GM12892 (cell line): ENCODE results near the gene IL1RAPL1.

Source experiments
- POLR2A ChIP-seq: IDR thresholded peaks from 2 replicates; pipeline ENCODE4 v1.6.1; 2011; ENCODE audit warnings: low read depth, low read length, control low read depth
- POLR2AphosphoS5 ChIP-seq: IDR thresholded peaks from 2 replicates; pipeline ENCODE4 v1.6.1; 2011; ENCODE audit warnings: low read depth, low read length, control low read depth
- TAF1 ChIP-seq: IDR thresholded peaks from 2 replicates; pipeline ENCODE4 v1.6.1; 2011; ENCODE audit warnings: low read depth, mild to moderate bottlenecking, control low read depth, low read length, borderline replicate concordance

DNA sequence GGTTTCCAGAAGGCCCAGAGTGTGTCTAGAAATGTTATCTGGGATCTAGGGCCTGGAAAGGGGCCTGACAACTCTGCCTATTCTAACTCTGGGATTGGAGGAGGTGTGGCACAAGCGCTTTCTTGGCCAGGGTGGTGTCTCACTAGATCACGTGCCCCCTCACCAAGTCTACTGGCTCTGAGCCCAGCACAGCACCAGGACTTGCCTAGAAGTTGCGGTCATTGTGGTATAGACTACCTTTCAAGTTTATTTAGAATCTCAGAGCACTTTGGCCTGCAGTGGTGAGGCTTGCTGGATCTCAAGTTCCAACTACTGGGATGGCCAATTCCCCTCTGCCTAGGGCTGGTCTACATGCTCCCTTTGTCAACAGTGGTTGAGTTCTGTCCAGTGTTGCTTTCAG is 1404.8 kb downstream of the IL1RAPL1 start:
- TF ChIP-seq POLR2A: no peak
- TF ChIP-seq POLR2AphosphoS5: no peak
- no peak for TF ChIP-seq TAF1
